IMR-90 (cell line): ENCODE results near the gene LAMTOR4.
A peak's percentile ranks its signal among the peaks of the same experiment; 100 is the strongest.

Experiments
- ELK1 ChIP-seq: fragments of 150-350 bp; IDR thresholded peaks from 2 replicates; pipeline ENCODE4 v1.6.1; 2016; ENCODE audit warnings: low read depth, mild to moderate bottlenecking, low read length, moderate library complexity, borderline replicate concordance
- MXI1 ChIP-seq: IDR thresholded peaks from 2 replicates; pipeline ENCODE4 v1.6.1; 2012; ENCODE audit warnings: low read depth, mild to moderate bottlenecking, low read length, moderate library complexity, borderline replicate concordance
- POLR2A ChIP-seq: IDR thresholded peaks from 2 replicates; pipeline ENCODE4 v1.6.1; 2012; ENCODE audit warnings: mild to moderate bottlenecking, low read depth, low read length
- TF ChIP-seq, protein P1 (sequence below): conservative IDR thresholded peaks from 2 replicates; pipeline ENCODE4 v1.5.1; 2012; ENCODE audit warnings: mild to moderate bottlenecking, low read depth, low read length, improper control_type of control experiment

- TF ChIP-seq, protein P1, sequence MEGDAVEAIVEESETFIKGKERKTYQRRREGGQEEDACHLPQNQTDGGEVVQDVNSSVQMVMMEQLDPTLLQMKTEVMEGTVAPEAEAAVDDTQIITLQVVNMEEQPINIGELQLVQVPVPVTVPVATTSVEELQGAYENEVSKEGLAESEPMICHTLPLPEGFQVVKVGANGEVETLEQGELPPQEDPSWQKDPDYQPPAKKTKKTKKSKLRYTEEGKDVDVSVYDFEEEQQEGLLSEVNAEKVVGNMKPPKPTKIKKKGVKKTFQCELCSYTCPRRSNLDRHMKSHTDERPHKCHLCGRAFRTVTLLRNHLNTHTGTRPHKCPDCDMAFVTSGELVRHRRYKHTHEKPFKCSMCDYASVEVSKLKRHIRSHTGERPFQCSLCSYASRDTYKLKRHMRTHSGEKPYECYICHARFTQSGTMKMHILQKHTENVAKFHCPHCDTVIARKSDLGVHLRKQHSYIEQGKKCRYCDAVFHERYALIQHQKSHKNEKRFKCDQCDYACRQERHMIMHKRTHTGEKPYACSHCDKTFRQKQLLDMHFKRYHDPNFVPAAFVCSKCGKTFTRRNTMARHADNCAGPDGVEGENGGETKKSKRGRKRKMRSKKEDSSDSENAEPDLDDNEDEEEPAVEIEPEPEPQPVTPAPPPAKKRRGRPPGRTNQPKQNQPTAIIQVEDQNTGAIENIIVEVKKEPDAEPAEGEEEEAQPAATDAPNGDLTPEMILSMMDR = 0 out of 2 replicates have a peak, but pooled peaks have one; percentile 14
- TF ChIP-seq POLR2A (no peak), MXI1 (no peak), ELK1 (no peak)
Observed at GRCh38 chr7:100157334-100158228, 8.9 kb downstream of the LAMTOR4 start.
